GM19035 (cell line): ENCODE results near the gene UGT2A3.

Source experiments
- ATAC-seq: cut with Tn5 transposase; IDR thresholded peaks from one replicate; pipeline ENCODE4 v1.9.1; 2021; ENCODE audit not compliant: unreplicated experiment

The UGT2A3 gene

DNA sequence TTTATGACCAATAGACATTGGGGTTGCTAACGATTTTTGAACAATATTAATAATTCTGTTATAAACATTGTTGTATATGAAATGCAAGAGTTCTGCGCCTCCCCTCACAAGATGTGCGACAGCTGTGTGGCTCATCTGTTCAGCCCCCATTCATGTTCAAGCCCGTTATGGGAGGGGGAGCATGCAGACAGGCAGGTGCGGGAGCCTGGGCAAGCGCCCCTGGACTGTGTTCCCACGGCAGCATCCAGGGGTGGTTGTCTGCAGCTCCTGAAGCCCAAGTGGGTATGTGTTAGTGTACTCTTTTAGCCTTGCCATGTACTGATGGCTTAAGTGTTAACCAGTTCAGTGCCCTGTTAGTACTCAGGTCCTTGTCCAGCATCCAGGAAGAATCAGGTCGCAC, 34.6 kb downstream of the UGT2A3 start:
- no peak for ATAC-seq

DNA sequence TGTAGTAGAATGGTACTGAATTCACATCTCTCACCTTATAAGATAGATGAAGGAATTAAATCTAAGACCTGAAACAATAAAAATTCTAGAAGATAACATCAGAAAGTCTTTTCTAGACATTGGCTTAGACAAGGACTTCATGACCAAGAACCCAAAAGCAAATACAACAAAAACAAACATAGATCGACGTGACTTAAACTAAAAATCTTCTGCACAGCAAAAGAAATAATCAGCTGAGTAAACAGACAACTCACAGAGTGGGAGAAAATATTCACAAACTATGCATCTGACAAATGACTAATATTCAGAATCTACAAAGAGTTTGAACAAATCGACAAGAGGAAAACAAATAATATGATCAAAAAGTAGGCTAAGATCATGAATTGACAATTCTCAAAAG, 38.8 kb downstream of the UGT2A3 start:
- no peak for ATAC-seq

DNA sequence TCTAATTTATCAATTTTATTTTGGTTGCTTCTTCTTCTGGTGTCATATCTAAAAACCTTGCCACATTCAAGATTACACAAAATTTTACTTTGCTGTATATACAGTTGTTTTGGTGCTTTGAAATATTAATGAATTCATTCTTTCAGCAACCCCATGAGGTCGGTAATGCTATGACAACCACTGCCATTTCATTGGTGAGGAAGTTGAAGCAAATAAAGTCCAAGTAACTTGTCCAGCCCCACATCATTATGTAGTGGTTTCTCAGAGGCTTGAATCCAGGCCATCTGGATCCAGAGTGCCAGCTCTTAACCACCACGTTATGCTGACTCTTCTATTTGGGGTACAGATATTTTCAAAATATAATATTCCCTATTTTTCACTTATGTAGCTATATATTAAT, 42.2 kb downstream of the UGT2A3 start:
- ATAC-seq: no peak

DNA sequence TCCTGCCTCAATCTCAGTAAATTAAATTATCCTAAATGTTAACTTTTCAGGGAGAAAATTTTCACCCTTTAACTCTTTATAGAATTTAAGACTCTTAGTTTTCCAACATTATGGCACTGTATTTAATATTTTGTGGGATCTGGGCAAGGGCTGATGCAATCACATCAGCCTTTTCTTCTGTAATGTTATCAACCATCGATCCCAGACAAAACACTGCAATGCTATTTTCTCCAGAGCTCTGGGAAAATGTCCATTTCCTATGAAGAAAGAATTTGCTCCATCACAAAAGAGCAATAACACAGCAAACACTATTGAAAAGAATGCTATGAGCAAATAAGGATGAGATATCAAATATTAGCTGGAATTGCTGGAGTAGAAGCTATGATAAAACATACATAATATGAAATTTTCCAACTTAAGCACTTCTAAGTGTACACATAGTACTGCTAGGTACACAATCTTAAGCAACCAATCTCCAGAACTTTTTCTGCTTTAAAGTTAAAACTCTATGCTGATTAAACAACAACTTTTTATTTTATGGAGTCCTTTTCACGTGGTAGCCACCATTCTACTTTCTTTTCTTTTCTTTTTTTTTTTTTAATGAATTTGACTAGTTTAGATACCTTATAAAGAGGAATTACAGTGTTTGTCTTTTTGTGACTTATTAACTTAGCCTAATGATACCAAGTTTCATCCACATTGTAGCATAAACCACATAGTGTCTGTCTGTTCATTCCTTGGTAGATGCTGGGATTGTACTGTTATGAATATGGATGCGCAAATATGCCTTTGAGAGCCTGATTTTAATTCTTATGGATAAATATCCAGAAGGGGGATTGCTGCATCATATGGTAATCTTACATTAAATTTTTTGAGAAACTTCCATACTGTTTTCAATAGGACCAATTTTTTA, 43.6 kb downstream of the UGT2A3 start:
- ATAC-seq: no peak

DNA sequence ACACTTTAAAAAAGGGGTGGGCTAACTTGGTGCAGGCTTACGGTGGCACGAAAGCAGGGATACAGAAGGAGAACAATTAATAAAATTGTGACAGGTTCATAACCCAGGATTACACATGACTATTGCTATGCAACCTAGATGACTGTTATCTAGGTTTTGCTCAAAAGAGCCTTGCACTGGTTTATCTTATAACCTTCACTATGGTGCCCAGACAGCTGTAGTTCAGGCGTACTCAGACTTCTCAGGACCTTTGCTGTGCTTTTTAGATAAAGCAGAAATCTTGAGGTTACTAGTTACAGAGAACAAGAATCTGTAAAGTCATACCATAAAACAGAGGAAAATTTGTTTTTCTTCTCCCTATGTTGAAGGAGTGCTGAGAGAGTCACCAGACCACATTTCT, 44.4 kb downstream of the UGT2A3 start:
- no peak for ATAC-seq

DNA sequence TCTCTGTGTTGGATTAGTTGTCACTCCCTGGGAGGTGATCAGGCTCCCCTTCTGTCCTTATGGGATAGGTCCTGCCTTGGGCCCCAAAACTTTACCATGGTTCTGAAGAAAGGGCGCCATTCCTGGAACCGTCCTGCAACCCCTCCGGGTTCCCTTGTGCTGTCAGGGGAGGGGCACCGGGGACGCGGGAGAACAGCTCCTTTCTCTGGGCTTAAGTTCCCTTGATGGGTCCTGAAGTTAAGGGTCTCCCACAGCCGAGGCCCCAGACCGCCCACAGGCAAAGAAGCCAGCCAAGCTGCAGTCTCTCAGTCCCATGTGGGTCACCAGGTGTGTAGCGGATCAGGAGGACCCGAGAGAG, 44.8 kb downstream of the UGT2A3 start:
- no peak for ATAC-seq

DNA sequence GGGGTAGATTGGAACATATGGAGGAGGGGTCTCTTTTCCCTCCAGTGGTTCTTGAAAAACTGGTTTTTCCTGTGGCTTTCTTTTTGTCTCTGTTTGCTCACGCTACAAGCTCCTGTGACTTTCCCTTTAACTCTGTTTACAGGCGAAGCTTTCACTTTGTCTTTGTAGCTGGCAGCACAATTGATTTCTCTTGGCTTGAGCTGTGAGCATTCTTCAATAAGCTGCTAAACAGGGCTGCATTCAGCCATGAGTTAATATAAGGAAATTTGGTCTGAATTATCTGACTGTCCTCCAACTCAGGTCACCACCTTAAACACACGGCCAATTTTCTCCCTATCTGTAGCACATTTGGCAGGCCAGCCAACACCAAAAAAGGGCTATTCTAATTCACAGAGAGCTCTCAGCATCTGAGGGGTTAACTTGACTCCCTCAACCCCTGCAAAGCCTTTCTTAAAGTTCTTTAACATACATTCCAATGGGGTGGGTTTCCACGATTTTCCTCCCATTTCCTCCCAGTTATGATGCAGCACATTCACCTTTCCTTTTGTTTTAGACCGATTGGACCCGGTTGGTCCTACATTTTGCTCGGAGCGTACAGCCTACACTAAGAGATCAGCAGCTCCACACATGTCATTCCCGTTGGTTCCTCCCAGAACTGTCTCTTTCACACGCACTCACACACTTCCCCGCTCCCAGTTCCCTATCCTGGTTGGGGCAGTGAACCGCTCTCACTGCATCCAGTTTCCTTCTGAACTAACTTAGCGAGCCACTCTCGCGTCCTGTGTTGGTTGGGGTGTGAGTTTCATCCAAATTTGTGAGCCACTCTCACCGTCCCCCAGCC, 45.4 kb downstream of the UGT2A3 start:
- no peak for ATAC-seq

DNA sequence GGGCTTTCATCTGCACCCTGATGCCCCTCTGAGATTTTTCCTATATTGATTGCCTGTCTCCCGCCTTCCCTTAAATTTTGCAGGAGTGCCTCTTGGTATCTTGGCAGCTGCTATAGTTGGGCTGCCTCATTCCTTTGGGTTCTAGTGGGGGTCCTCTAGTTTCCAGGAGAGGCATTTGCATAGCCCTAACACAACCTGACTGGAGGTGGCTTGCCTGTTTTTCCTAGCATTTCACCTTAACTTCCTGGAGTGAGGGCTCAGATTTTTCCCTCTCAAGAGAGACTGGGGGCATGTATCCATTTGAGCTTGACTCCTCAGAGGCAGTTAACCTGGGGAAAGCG, 46.0 kb downstream of the UGT2A3 start:
- ATAC-seq: no peak

DNA sequence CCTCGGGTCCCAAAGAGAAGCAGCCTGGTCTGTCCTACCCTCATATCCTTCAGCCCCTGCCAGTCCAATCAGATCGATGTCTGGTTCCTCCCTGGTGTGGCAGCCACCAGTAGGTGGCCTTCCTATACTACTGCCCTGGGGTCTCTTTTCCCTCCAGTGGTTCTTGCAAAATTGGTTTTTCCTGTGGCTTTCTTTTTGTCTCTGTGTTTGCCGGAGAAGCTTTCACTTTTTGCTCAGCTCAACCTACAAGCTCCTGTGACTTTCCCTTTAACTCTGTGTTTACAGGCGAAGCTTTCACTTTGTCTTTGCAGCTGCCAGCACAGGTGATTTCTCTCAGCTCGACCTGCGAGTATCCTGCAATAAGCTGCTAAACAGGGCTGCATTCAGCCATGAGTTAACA, 46.8 kb downstream of the UGT2A3 start:
- no peak for ATAC-seq

DNA sequence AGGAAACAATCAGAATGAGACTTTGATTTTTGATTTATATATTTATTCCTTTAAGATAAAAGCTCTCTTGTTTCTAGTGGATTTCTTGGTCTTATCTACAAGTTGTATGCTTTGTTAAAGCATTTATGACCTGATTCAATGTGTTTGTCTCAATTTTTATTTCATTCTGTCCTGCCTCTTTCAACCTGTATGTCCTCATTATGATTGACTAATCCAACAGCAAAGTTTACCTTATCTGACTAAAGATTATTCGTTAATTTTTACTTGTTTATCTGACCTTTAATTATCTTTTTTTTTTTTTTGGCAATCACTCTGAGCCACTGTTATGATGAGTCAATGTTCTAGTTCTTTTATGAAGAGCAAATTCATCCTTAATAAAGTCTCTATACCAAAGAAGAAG, 54.9 kb downstream of the UGT2A3 start:
- no peak for ATAC-seq

DNA sequence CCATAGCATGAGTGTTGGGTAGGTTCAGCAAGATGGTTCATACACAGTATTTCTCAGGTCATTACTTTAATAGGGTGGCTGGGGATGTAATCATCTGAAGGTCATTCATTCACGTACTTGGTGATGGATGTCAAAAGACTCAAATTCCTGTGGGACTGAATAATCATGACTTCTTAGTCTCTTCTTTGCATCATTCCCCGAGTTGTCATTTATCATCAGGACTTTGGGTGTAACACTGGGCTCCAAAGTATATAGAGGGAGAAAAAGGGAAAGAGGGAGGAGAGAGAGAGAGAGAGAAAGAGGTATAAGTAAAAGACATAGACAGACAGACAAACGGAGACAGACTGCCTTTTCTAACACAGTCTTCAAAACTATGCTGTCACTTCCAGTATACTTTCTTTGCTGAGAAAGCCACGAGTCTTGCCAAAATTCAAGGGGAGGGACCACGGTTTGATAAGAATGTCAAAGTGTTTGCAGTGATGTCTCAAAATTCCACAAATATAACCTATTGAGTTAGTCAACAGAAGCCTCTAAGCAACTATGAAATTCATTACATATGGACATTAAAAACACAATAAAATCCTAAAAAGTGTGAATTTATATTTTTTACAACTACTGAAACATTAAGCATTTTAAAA, 55.9 kb downstream of the UGT2A3 start:
- no peak for ATAC-seq

DNA sequence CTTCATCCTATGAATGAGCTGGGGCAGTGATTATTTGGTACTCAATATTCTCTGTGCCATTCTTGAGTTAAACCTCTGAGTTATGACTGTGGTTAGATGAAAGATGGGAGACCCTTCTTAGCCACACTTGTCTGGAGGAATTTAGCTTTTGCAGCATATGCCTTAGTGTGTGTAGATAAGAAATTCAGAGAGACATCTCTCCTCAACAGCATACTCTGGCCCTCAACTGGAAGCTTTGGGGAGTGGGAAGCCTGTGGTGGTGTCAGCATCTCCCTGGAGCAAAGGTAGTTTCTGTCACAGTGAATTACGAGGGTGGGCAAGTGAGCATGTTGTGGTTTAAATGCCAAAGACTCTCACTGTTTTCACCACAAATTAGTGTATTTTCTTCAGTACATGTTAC, 58.7 kb downstream of the UGT2A3 start:
- ATAC-seq: no peak

DNA sequence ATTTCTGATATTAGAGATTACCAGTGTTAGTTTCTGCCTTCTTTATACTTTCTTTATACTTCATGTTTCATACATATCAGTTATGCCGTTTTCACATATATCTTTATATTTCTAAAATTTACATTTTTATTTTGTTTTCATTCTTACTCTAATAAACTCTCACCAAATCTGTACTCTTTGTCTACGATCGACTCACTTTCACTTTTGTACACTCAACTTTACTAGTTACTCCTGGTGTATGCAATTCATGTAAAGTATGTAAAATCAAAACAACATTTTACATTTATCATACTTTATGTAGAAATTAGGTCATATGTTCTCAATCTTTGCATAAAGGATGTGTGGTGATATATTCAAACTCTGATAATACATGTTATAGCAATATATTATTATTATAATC, 59.9 kb downstream of the UGT2A3 start:
- ATAC-seq: no peak

DNA sequence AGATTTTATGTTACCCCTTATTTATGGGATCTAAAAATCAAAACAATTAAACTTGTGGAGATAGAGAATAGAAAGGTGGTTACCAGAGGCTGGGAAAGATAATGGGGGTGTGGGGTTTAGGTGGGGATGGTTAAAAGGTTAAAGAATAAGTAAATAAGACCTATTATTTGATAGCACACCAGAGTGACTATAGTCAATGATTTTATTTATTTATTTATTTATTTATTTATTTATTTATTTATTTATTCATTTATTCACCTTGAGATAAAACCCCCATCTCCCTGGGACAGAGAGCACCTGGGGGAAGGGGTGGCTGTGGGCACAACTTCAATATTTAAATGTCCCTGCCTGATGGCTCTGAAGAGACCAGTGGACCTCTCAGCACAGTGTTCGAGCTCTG, 66.1 kb downstream of the UGT2A3 start:
- no peak for ATAC-seq

DNA sequence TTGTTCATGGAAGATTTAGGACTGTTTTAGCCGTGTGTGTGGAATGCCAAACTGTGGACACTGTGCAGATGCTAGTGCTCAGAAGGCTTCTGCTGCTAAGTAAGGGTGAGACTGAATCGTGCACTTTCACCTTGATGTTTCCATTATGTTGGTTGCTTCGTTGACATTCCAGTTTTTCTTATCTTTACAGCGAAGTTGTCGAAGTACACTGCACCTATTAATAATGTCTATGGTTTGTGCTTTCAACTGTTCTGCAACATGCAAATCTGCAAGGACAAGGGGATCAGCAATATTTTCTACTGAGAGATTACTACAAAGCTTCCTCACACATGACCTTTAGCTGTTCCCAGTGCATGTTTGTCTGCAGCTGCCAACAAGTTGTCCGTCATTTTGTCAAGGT, 67.7 kb downstream of the UGT2A3 start:
- no peak for ATAC-seq
